Measurements from ENCODE around the gene TMEM106C.

TMEM106C gene

DNA sequence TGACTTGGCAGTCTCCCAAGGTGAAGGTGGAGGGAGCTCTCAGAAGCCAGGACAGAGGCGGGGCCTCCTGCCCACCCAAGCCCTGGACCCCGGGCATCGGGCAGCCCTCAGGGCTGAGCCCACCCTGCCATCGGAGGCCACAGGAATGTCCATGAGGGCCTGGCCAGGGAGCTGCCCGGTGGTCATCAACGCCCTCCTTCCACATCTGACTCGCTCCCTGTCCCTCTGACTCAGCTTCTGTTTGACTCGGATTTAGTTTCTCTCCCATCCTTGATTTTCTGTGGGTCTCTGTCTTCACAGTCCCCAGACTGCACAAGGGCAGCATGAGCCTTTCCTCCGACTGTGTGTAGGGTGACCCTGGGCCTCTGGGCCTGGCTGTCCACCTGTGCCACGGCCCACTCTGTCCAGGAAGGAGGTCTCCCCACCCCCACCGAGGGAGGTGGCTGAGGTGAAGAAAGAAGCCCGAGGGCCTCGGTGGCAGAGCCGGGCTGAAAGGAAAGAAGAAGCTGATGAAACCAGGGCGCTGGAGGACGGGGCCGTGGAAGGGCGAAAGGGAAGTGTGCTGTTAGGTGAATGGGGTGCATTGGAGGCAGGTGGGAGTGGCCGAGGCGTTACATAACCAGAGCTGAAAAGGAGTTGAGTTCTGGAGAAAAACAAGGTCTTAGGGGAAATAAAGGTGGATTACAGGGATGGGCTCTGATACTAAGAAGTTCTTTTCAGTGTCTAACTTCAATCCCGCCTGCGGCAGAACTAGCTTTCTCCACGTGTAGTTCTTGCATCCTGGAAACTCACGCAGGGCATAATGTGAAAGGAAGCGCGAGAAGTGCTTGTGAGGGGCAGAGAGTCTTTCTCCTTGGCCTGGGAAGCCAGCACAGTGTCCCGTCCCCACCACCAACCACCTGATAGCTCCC lies 16.7 kb upstream of the TMEM106C start:
- H3K27ac Mint-ChIP-seq: no peak overlapping the region
- peaks cover 60% of the 10 kb centered on the region for H3K4me1 Mint-ChIP-seq
- TF ChIP-seq, protein P1, sequence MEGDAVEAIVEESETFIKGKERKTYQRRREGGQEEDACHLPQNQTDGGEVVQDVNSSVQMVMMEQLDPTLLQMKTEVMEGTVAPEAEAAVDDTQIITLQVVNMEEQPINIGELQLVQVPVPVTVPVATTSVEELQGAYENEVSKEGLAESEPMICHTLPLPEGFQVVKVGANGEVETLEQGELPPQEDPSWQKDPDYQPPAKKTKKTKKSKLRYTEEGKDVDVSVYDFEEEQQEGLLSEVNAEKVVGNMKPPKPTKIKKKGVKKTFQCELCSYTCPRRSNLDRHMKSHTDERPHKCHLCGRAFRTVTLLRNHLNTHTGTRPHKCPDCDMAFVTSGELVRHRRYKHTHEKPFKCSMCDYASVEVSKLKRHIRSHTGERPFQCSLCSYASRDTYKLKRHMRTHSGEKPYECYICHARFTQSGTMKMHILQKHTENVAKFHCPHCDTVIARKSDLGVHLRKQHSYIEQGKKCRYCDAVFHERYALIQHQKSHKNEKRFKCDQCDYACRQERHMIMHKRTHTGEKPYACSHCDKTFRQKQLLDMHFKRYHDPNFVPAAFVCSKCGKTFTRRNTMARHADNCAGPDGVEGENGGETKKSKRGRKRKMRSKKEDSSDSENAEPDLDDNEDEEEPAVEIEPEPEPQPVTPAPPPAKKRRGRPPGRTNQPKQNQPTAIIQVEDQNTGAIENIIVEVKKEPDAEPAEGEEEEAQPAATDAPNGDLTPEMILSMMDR (IDR thresholded peaks at IDR 0.05): no peak
- H3K4me3 Mint-ChIP-seq: no peak overlapping the region
- H3K9me3 Mint-ChIP-seq: no peaks in the 10 kb centered on the region
- H3K27me3 Mint-ChIP-seq (ENCODE audit: low read depth, poor library complexity): peaks cover 23% of the 10 kb centered on the region
- no peak for DNase-seq
- H3K36me3 Mint-ChIP-seq (ENCODE audit: low read depth): no peaks in the 10 kb centered on the region

DNA sequence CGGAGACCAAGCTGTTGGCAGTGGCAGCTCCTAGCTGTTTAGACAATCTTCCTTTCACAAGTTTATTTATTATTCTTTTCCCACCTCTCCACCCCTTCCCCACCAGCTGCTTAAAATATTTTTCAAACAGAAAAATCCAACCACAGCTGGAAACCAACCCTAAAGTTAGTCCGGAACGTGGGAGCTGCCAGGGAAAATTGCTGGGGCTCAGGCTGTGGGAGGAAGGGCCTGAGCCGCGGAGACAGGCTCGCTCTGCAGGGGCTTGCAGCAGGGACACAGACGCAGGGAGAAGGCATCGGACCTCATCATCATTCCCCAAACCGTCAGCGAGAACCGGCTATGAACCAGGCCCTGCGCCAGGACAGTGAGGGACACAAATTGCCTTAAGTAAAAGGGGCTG lies 16.1 kb upstream of the TMEM106C start:
- Mint-ChIP-seq H3K4me3 (no peak overlapping the region), H3K27me3 (ENCODE audit: low read depth, poor library complexity) (peaks cover 23% of the 10 kb centered on the region), H3K4me1 (peaks cover 59% of the 10 kb centered on the region), H3K9me3 (no peaks in the 10 kb centered on the region), H3K36me3 (ENCODE audit: low read depth) (no peaks in the 10 kb centered on the region), H3K27ac (no peak overlapping the region)
- no peak for DNase-seq
- TF ChIP-seq, protein P1 (IDR thresholded peaks at IDR 0.05): no peak

DNA sequence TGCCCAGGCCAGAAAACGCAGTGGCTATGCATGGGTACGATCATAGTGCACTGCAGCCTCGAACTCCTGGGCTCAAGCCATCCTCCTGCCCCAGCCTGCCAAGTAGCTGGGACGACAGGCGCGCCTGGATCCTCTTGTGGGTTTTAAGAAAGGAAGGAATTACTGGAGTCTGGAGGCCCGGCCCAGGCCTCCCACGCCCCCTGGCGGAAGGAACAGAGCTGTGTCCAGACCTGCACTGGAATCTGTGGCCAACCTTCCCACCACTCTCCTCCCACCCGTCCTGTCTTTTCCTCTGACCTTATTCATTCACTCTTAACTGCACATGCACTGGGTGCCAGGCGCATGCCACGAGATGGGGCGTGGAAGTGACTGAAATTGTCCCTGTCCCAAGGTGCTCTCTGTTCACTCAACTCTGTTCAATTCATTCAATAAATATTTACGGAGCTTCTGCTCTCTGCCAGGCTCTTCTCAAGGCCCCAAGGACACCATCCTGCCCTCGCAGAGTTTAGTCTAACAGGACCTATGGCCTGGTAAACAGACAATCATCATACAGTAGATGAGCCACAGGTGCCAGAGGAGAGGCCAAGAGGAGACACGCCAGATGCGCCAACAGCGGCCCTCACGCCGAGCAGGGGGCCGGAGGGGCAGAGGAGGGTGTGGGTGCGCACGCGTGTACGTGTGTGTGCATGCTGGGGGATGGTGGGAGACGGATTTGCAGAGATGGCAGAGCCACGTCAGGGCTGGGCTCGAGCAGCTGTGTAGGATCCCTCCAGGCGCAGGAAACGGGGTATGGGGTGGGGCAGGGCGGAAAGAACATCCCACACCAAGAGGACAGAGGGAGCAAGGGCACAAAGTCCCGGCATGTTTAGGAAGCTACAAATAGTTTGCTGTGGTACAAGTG lies 13.7 kb upstream of the TMEM106C start:
- peak; percentile 85 for DNase-seq
- Mint-ChIP-seq H3K27me3 (ENCODE audit: low read depth, poor library complexity) (peaks cover 25% of the 10 kb centered on the region), H3K27ac (no peak overlapping the region), H3K4me3 (no peak overlapping the region), H3K36me3 (ENCODE audit: low read depth) (no peaks in the 10 kb centered on the region), H3K4me1 (peaks cover 62% of the 10 kb centered on the region), H3K9me3 (no peaks in the 10 kb centered on the region)
- TF ChIP-seq, protein P1 (IDR thresholded peaks at IDR 0.05): peak; percentile 92

DNA sequence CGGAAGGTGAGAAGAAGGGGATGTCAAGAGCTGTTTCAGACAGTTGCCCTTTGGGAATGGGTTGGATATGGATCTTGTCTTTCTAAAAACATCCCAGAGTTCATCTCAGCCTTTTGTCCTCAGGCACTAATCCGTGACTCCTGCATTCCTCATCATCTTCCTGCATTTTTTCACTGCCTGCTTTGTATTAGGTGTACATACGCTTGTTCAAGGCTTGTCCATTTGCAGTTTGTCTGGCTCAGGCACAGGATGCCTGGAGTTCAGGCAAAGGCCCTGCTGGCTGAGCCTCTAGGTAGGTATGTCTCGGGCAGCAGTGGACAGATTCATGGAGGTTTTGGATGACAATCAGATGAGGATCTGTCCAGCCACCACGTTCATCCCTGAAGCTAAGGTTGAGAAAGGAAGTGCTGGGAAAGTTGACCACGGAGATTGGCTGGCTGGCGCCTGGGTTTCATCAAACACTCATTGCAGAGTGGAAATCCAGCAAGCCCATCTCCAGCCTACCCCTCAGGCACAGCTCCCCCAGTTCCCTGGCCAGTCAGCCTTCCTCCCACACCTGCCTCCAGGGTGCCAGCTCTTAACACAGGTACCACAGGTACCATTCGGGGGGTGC lies 12.4 kb upstream of the TMEM106C start:
- no peak for DNase-seq
- Mint-ChIP-seq H3K9me3 (no peaks in the 10 kb centered on the region), H3K36me3 (ENCODE audit: low read depth) (no peaks in the 10 kb centered on the region), H3K4me1 (peaks cover 62% of the 10 kb centered on the region), H3K27ac (no peak overlapping the region), H3K4me3 (no peak overlapping the region), H3K27me3 (ENCODE audit: low read depth, poor library complexity) (peaks cover 19% of the 10 kb centered on the region)
- TF ChIP-seq, protein P1 (IDR thresholded peaks at IDR 0.05): no peak

DNA sequence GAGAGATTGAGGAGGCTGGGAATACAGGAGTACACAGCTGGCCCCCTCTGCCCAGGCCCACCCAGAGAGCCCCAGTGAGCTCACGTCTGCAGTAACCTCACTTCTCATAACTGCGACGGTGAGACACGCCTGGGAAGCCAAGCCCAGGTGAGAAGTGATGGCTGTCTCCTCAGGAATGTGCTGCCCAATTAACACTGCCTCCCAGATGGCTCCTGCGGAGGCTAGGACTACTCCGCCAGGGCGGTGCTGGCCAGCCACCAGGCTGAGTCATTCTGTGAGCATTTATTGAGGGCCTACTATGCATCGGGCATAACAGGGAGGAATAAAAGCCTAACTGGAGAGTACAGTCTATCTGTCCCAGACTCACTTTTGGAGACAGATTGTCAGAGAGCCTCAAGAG lies 9.3 kb upstream of the TMEM106C start:
- TF ChIP-seq, protein P1 (IDR thresholded peaks at IDR 0.05): no peak
- Mint-ChIP-seq H3K9me3 (peaks cover 25% of the 10 kb centered on the region), H3K36me3 (ENCODE audit: low read depth) (no peaks in the 10 kb centered on the region), H3K27ac (no peak overlapping the region), H3K4me1 (peaks cover 44% of the 10 kb centered on the region), H3K27me3 (ENCODE audit: low read depth, poor library complexity) (peaks cover 7% of the 10 kb centered on the region), H3K4me3 (no peak overlapping the region)
- DNase-seq: no peak

All from nephron progenitor cell (in vitro differentiated cells).